ENCODE results near the gene GPRC5B. TPM values are rescaled to one million over a fixed set of nuclear protein-coding genes. Genes with fewer than 3 reads are reported as not detected.

Gene GPRC5B
- total RNA-seq, 1 experiment from 2014 or later: 137 TPM

DNA sequence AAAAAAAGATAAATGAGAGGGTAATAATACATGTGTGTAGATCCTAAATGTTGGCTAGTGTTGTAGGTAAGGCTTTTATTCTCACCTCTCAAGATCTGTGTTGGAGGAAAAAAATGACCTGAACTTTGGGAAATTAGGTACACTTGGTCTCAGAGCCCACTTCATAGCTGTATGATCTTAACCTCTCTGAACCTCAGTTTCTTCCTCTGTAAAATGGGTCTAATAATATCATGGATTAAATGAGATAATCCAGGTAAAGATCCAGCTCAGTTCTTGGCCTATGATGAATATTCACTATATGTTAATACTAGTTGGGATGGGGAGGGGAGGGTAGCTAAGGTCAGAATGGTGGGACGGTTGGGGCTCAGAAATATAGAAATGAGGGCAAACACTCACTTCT is 24.3 kb upstream of the GPRC5B start:
- Histone ChIP-seq H2BK12ac (ENCODE audit: insufficient read length, low read depth, low read length) (no peak overlapping the region), H3K18ac (ENCODE audit: insufficient read length, low read depth, low read length) (no peak overlapping the region), H3K23ac (ENCODE audit: insufficient read length, low read depth, low read length) (no peak overlapping the region), H2AFZ (ENCODE audit: low read length) (no peak overlapping the region), H4K20me1 (ENCODE audit: control insufficient read depth, insufficient read depth, insufficient read length) (no peaks in the 10 kb centered on the region), H3K4ac (ENCODE audit: low read depth, low read length) (no peak overlapping the region), H3K56ac (ENCODE audit: insufficient read length, low read depth, low read length) (no peak overlapping the region), H3K4me2 (ENCODE audit: insufficient read depth, insufficient read length, low read length) (no peak overlapping the region), H3K9me3 (ENCODE audit: control insufficient read depth, low read depth, low read length) (no peaks in the 10 kb centered on the region), H4K91ac (ENCODE audit: insufficient read length, low read depth, low read length) (no peak overlapping the region), H3K14ac (ENCODE audit: insufficient read depth, low read length) (no peak overlapping the region), H3T11ph (ENCODE audit: low read length) (no peak overlapping the region), H3K9ac (ENCODE audit: extremely low read depth, insufficient read length, low read length) (no peak overlapping the region), H4K8ac (replicated peaks; ENCODE audit: insufficient read length, low read depth, low read length) (no peak overlapping the region), H3K79me2 (ENCODE audit: insufficient read depth, low read length) (no peaks in the 10 kb centered on the region), H3K27me3 (ENCODE audit: insufficient read depth, low read length) (no peaks in the 10 kb centered on the region), H3K23me2 (ENCODE audit: insufficient read length, low read depth, low read length, poor library complexity, severe bottlenecking) (no peaks in the 10 kb centered on the region), H3K27ac (ENCODE audit: insufficient read length, low read depth, low read length) (no peak overlapping the region), H2BK5ac (ENCODE audit: insufficient read length, low read length) (no peak overlapping the region), H2BK15ac (ENCODE audit: low read depth, low read length) (no peak overlapping the region), H2BK20ac (ENCODE audit: low read depth, low read length, poor library complexity, severe bottlenecking) (no peak overlapping the region), H2BK120ac (ENCODE audit: low read depth, low read length, poor library complexity, severe bottlenecking) (no peak overlapping the region), H3K4me1 (ENCODE audit: insufficient read depth, low read length) (no peaks in the 10 kb centered on the region), H4K5ac (ENCODE audit: insufficient read length, low read depth, low read length) (no peak overlapping the region), H2AK5ac (ENCODE audit: insufficient read length, low read length) (no peak overlapping the region), H3K79me1 (ENCODE audit: insufficient read depth, low read depth, low read length, poor library complexity, severe bottlenecking) (no peaks in the 10 kb centered on the region)
- Mint-ChIP-seq H3K9me3 (peaks cover 6 to 7% of the 10 kb centered on the region in 2 experiments; a peak in 3 of 5 replicates), H3K4me1 (peaks cover 12 to 19% of the 10 kb centered on the region in 2 experiments), H3K27ac (no peak overlapping the region), H3K4me3 (no peak overlapping the region), H3K27me3 (ENCODE audit: low read depth) (peaks cover 15% of the 10 kb centered on the region), H3K36me3 (ENCODE audit: insufficient read depth in 1 of 3, low read depth in 3 of 3) (peaks cover 0 to 5% (median 0%) of the 10 kb centered on the region in 3 experiments; a peak in 2 of 7 replicates)
- no peak for DNase-seq
- no CpG with 5 or more reads among the region's 1 CpG for WGBS (ENCODE audit: extremely low coverage, insufficient read length, low lambda C conversion rate)
- TF ChIP-seq, protein P1, sequence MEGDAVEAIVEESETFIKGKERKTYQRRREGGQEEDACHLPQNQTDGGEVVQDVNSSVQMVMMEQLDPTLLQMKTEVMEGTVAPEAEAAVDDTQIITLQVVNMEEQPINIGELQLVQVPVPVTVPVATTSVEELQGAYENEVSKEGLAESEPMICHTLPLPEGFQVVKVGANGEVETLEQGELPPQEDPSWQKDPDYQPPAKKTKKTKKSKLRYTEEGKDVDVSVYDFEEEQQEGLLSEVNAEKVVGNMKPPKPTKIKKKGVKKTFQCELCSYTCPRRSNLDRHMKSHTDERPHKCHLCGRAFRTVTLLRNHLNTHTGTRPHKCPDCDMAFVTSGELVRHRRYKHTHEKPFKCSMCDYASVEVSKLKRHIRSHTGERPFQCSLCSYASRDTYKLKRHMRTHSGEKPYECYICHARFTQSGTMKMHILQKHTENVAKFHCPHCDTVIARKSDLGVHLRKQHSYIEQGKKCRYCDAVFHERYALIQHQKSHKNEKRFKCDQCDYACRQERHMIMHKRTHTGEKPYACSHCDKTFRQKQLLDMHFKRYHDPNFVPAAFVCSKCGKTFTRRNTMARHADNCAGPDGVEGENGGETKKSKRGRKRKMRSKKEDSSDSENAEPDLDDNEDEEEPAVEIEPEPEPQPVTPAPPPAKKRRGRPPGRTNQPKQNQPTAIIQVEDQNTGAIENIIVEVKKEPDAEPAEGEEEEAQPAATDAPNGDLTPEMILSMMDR (conservative IDR thresholded peaks at IDR 0.05): no peak

All from H9 (cell line).